ENCODE results near the gene EPC1.
"Not testable (repeated sequence)": the region's sequence is repeated elsewhere in the genome, so short reads cannot be mapped to it uniquely, and the experiment has no call there.

EPC1 gene

GRCh38 chr10:32266979-32267378 is 80.0 kb downstream of the EPC1 start:
- no peak for DNase-seq

GRCh38 chr10:32266566-32266965 is 80.4 kb downstream of the EPC1 start:
- DNase-seq, result no peak

GRCh38 chr10:32265756-32266155 is 81.2 kb downstream of the EPC1 start:
- DNase-seq, result no peak

- DNase-seq, result no peak
These were observed 83.7 kb downstream of the EPC1 start for GRCh38 chr10:32263300-32263699.

GRCh38 chr10:32259551-32259950 is 87.4 kb downstream of the EPC1 start:
- DNase-seq, result no peak

- DNase-seq, result peak; percentile 3
These were observed 90.1 kb downstream of the EPC1 start for GRCh38 chr10:32256613-32257437.

- DNase-seq, result no peak
These were observed 93.1 kb downstream of the EPC1 start for GRCh38 chr10:32253821-32254220.

- no peak for DNase-seq
These were observed 93.7 kb downstream of the EPC1 start for GRCh38 chr10:32253276-32253675.

GRCh38 chr10:32250489-32250888 is 96.5 kb downstream of the EPC1 start:
- not testable (repeated sequence) for DNase-seq

GRCh38 chr10:32246685-32247084 is 100.3 kb downstream of the EPC1 start:
- no peak for DNase-seq

- no peak for DNase-seq
These were observed 101.2 kb downstream of the EPC1 start for GRCh38 chr10:32245760-32246159.

- DNase-seq, result no peak
These were observed 102.3 kb downstream of the EPC1 start for GRCh38 chr10:32244421-32245207.

GRCh38 chr10:32244011-32244410 is 102.9 kb downstream of the EPC1 start:
- DNase-seq, result no peak

- no peak for DNase-seq
These were observed 105.0 kb downstream of the EPC1 start for GRCh38 chr10:32241946-32242345.

GRCh38 chr10:32240471-32240870 is 106.5 kb downstream of the EPC1 start:
- no peak for DNase-seq

GRCh38 chr10:32239769-32240168 is 107.2 kb downstream of the EPC1 start:
- no peak for DNase-seq

- no peak for DNase-seq
These were observed 109.2 kb downstream of the EPC1 start for GRCh38 chr10:32237644-32238345.

GRCh38 chr10:32234471-32234870 is 112.5 kb downstream of the EPC1 start:
- DNase-seq, result no peak

GRCh38 chr10:32233375-32233774 is 113.6 kb downstream of the EPC1 start:
- not testable (repeated sequence) for DNase-seq

- DNase-seq, result no peak
These were observed 114.6 kb downstream of the EPC1 start for GRCh38 chr10:32232378-32232777.

- not testable (repeated sequence) for DNase-seq
These were observed 117.2 kb downstream of the EPC1 start for GRCh38 chr10:32229788-32230187.

- DNase-seq, result no peak
These were observed 117.8 kb downstream of the EPC1 start for GRCh38 chr10:32229170-32229569.

GRCh38 chr10:32227802-32228201 is 119.2 kb downstream of the EPC1 start:
- no peak for DNase-seq

GRCh38 chr10:32226624-32227023 is 120.3 kb downstream of the EPC1 start:
- no peak for DNase-seq

All from NK-92 treated with Interleukin-12 subunit alpha and Interleukin-12 subunit beta, amount 100 ng/mL, for 24 hours (cell line).